Activated CD8-positive, alpha-beta memory T cell treated with anti-CD3 and anti-CD28 coated beads, Interleukin-2, amount 50 U/mL, for 4 hours (primary cell): Measurements from ENCODE around the gene EXOC3L4.
A peak's percentile ranks its signal among the peaks of the same experiment; 100 is the strongest.
"Not testable (repeated sequence)": the region's sequence is repeated elsewhere in the genome, so short reads cannot be mapped to it uniquely, and the experiment has no call there.

Experiments used
- DNase-seq: peaks from one replicate; pipeline ENCODE4 v3.0.0-alpha.2; 2020

Gene EXOC3L4

GRCh38 chr14:103135333-103136260, 41.1 kb downstream of the EXOC3L4 start:
- no peak for DNase-seq

GRCh38 chr14:103136388-103137271, 42.1 kb downstream of the EXOC3L4 start:
- DNase-seq: no peak

GRCh38 chr14:103137689-103138300, 43.3 kb downstream of the EXOC3L4 start:
- no peak for DNase-seq

- DNase-seq: no peak
Measured at GRCh38 chr14:103138301-103139131, 44.0 kb downstream of the EXOC3L4 start.

- DNase-seq: no peak
Measured at GRCh38 chr14:103139132-103140025, 44.9 kb downstream of the EXOC3L4 start.

DNA sequence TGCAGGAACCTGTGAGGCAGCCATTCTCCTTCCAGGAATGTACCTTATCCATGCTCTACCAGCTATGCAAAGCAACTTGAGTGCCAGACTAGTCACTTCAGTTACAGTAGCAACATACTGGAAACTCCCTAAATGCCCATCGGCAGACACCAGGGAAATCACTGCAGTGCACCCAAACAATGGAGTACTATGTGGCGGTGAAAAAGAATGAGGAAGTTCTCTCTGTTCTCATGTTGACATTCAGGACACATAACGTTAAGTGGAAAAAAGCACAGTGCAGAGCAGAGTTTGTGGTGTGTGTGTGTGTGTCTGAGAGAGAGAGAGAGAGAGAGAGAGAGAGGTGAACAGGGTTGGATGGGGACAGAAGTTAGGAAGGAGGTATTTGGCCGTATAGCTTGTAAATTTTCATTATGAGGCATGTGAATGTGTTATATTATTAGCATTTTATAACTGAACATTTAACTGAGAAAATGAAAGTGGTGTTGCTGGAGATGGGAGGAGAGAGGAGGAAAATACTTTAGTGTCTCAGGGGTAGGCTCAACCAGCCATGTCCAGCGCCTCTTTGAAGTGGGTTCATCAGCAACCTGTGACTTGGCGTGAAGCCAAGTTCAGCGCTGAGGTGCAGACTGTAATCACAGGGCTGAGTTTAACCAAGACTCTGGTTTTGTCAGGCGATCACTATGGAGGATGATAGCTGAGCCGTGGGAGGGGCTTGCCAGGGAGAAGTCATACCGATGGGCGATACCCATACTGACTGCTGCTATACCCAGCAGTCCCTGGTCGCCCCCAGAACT, 46.0 kb downstream of the EXOC3L4 start:
- no peak for DNase-seq

- DNase-seq: no peak
Measured at GRCh38 chr14:103141117-103141796, 46.7 kb downstream of the EXOC3L4 start.

GRCh38 chr14:103142026-103142425, 47.5 kb downstream of the EXOC3L4 start:
- no peak for DNase-seq

- no peak for DNase-seq
Measured at GRCh38 chr14:103142721-103143302, 48.3 kb downstream of the EXOC3L4 start.

DNA sequence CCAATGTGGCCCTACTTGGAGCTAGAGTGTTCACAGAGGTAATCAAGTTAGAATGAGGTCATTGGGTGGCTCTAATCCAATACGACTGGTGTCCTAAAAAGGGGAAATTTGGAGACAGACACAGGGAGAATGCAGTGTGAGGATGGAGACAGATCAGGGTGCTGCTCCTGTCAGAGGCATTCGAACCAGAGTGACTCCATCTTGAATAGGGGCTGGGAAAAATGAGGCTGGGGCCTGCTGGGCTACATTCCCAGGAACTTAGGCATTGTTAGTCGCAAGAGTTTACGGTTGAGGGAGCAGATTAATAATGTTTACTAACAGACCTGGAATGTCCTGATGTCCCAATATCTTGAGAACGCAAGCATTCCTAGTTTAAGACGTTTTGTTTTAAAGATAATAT, 49.0 kb downstream of the EXOC3L4 start:
- no peak for DNase-seq

GRCh38 chr14:103144085-103144484, 49.6 kb downstream of the EXOC3L4 start:
- DNase-seq: no peak

GRCh38 chr14:103146141-103146709, 51.7 kb downstream of the EXOC3L4 start:
- DNase-seq: peak; percentile 11

DNA sequence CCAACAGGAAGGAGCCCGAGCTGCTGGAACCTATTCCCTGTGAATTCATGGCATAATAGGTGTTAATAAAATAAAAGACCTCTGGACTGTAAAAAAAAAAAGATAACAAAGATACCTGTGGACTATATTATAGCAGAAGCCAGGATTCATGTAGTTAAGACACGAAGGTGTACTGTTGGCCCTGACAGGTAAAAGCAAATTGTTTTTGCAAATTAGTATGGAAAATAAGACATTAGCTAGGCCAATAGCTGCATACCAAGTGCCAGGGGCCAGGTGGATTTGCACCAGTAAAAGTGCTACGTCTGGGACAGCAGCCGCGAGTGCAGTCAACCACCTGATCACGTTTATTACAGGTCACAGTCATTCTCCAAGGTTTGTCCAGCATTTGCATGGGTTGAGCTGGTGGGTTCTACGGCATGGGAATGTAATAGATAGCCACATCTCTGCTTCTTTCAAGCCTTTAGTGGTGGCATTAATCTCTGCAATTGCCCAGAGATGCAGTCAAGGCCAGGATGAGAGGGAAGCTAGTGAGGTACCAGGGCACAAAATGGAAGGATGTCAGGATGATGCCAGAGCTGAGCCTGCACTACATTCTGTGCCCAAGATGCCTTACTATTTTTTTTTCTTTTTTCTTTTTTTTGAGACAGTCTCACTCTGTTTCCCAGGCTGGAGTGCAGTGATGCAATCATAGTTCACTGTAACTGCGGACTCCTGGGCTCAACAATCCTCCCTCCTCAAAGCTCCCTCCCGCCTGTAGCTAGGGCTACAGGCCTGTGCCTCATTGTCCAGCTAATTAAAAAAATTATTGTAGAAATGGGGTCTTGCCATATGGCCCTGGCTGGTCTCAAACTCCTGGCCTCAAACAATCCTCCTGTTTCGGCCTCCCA, 55.1 kb downstream of the EXOC3L4 start:
- no peak for DNase-seq

DNA sequence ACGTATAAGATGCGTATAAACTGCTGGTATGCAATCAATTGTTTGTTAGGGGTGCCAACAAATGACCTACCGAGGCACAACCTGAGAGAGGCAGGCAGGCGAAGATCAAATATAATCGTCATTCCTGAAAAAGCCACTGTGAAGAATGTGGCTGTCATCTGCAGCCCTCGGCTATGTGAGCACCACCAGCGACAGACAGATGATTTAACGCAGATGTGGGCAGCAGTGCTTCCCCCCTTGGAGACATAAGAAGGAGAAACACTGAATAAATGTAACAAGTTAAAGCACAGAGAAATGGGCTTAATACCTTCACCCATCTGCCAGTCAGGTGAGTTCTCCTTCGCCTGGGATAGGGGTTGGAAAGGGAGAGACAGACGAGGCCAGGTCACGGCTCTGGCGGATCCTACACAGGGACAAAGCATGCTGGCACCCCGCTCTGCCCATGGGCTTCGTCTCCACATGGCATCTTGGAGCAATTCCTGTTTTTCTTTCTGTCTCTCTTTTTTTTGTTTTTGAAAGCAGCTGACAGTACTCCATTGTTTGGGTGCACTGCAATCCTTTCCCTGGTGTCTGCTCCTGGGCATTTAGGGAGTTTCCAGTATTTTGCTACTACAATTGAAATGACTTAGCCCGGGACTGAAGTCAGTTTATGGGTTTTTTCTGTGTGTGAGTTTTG, 56.9 kb downstream of the EXOC3L4 start:
- no peak for DNase-seq

- DNase-seq: no peak
Measured at GRCh38 chr14:103155010-103155409, 60.5 kb downstream of the EXOC3L4 start.

- DNase-seq: not testable (repeated sequence)
Measured at GRCh38 chr14:103155416-103155815, 60.9 kb downstream of the EXOC3L4 start.

GRCh38 chr14:103155826-103156394, 61.4 kb downstream of the EXOC3L4 start:
- DNase-seq: no peak
